Measurements from ENCODE around the gene ZNF507.

ZNF507 gene

DNA sequence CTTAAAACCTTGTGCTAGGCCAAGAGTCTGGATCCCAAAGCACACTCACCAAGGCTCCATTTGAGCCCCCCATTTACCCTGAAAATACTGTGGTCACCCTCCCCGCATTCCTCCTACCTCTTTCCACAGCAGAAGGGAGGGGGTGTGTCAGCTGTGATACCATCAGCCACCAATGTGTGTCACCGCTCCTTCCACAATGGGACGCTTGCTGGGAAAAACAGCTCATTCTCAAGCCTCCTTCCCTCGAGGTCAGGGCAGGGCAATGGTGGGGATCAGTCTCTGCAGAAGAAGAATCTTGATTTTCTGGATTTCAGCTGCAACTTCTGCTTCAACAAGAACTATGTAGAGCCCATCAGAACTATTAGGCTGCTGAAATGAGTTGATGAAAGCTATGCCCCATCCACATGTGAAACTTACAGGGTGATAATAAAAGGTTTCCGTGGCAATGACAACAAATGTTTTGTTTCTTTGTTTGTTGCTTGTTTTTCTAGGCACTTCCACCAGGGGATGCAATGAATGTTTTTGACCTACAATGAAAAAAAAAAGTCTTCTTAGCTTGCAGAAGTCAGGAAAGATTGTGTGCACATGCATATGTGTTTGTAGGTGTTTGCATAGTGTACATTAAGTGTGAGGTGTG lies 26.4 kb upstream of the ZNF507 start:
- H3K36me3 ChIP-seq (ENCODE audit: insufficient read depth, low read depth, low read length) = no peaks in the 10 kb centered on the region
- no peaks in the 10 kb centered on the region for H3K9me3 ChIP-seq (ENCODE audit: insufficient read depth, low read depth, low read length)
- H3K27me3 ChIP-seq (ENCODE audit: insufficient read depth, low read length) = no peaks in the 10 kb centered on the region
- H3K4me3 ChIP-seq (ENCODE audit: low read length) = no peak overlapping the region
- no peak overlapping the region; the same call in 1 of the 2 replicates for H3K9ac ChIP-seq (ENCODE audit: low read depth, low read length)
- no peak overlapping the region for H3K27ac ChIP-seq (ENCODE audit: low read length)
- peaks cover 6% of the 10 kb centered on the region; the same call in 1 of the 2 replicates for H3K4me1 ChIP-seq (ENCODE audit: insufficient read depth, low read length)

DNA sequence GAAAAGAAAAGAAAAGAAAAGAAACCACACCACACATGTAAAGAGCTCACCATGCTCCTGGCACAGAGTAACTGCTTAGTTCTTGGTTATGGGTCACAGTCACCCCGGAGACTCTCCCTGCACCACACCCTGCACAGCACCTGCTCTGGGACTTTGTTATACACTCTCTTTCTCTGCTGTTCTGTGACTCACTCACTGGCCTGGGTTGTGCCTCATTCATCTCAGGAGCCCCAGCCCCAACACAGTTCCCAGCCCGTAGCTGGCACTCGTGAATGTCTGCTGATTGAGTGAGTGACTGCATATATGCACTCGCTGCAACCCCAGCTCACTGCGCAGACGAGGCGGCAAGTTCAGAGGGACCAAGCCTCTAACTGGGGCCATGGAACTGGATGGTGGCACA lies 22.9 kb upstream of the ZNF507 start:
- Histone ChIP-seq H3K27ac (ENCODE audit: low read length) (no peak overlapping the region), H3K4me3 (ENCODE audit: low read length) (no peak overlapping the region), H3K4me1 (ENCODE audit: insufficient read depth, low read length) (no peaks in the 10 kb centered on the region), H3K27me3 (ENCODE audit: insufficient read depth, low read length) (no peaks in the 10 kb centered on the region), H3K36me3 (ENCODE audit: insufficient read depth, low read depth, low read length) (no peaks in the 10 kb centered on the region), H3K9me3 (ENCODE audit: insufficient read depth, low read depth, low read length) (no peaks in the 10 kb centered on the region), H3K9ac (ENCODE audit: low read depth, low read length) (no peak overlapping the region)

DNA sequence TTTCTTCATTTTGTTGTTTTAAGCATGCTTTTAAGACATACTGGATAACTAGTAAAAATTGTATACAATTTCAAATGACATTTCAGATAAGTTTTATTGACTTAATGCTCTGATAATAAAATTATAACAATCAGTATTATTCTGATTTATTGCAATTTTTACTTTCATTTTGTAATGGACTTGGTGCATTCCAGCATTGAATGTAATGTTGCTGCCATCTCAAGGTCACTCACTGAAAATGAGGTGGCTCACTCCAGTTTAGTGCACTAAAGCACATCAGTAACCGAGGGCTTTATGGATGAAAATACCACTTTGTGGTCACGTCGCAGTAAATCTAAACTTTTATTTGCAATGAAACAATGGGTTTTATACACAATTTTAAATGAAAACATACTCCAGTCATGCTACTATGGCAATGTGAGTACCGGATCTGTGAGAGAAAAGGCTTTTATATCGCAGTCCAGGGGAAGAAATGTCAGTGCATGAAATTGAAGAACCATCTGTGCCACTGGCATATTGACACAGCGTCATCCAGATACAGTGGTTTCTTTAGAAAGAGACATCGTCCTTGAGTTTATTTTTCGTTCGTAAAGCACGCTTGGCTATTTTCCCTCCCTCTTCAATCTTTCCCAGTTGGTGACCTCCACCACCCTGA lies 20.7 kb upstream of the ZNF507 start:
- H3K4me3 ChIP-seq (ENCODE audit: low read length) = no peak overlapping the region
- H3K4me1 ChIP-seq (ENCODE audit: insufficient read depth, low read length) = no peaks in the 10 kb centered on the region
- H3K9me3 ChIP-seq (ENCODE audit: insufficient read depth, low read depth, low read length) = no peaks in the 10 kb centered on the region
- no peak overlapping the region for H3K9ac ChIP-seq (ENCODE audit: low read depth, low read length)
- H3K36me3 ChIP-seq (ENCODE audit: insufficient read depth, low read depth, low read length) = no peaks in the 10 kb centered on the region
- H3K27ac ChIP-seq (ENCODE audit: low read length) = no peak overlapping the region
- no peaks in the 10 kb centered on the region for H3K27me3 ChIP-seq (ENCODE audit: insufficient read depth, low read length)

DNA sequence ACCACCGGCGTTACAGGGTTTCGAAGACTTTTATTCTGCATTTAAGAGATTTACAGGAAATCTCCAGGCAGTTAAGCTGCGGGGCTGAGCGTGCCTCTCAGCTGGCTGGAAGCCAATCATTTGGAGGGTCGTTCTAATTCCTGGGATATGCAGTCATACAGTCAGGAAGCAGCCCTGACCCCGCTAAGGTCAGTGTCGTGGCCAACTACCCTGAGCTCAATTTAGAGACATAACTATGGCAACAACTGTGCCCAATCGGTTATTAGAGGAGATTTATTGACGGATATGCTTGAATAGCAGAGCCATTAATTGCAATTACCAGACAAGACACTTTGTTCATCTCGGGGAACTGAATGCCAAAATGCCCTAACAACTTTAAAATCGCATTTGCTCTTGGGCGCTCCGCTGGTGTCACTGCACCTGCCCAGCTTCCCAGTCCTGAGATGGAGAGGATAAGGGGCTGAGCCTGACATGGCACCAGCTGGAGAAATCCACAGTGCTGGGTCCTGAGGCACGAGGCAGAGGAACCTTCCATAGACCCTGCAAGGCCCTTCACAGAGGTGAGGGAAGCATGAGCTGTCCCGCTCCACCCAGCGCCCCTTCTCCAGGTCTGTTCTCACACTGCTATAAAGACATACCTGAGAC lies 15.1 kb upstream of the ZNF507 start:
- Histone ChIP-seq H3K9ac (ENCODE audit: low read depth, low read length) (no peak overlapping the region), H3K4me3 (ENCODE audit: low read length) (no peak overlapping the region), H3K27me3 (ENCODE audit: insufficient read depth, low read length) (no peaks in the 10 kb centered on the region), H3K4me1 (ENCODE audit: insufficient read depth, low read length) (no peaks in the 10 kb centered on the region), H3K9me3 (ENCODE audit: insufficient read depth, low read depth, low read length) (no peaks in the 10 kb centered on the region), H3K36me3 (ENCODE audit: insufficient read depth, low read depth, low read length) (no peaks in the 10 kb centered on the region), H3K27ac (ENCODE audit: low read length) (no peak overlapping the region)

DNA sequence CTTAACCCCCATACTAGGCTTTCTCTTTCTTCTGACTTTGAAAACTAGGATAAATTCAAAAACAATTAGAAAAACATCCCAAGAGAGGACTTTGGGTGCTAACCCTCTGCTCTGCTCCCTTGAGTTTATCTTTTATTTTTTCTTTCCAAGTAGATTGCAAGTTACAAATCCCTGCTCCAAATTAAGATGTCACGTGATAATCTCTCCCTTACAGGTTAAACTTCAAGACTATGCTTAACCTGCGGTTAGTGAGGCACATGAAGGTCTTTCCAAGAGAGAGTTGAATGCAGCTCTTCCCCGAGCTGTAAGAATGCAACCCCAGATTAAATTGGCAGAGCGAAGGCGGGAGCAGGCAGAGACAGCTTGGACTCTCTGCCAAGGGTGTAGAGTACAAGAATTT lies 12.2 kb upstream of the ZNF507 start:
- Histone ChIP-seq H3K9me3 (ENCODE audit: insufficient read depth, low read depth, low read length) (no peaks in the 10 kb centered on the region), H3K9ac (ENCODE audit: low read depth, low read length) (no peak overlapping the region), H3K27me3 (ENCODE audit: insufficient read depth, low read length) (no peaks in the 10 kb centered on the region), H3K36me3 (ENCODE audit: insufficient read depth, low read depth, low read length) (no peaks in the 10 kb centered on the region), H3K4me1 (ENCODE audit: insufficient read depth, low read length) (0 out of 2 replicates have a peak, but pooled peaks cover 4% of the 10 kb centered on the region), H3K4me3 (ENCODE audit: low read length) (no peak overlapping the region), H3K27ac (ENCODE audit: low read length) (no peak overlapping the region)

DNA sequence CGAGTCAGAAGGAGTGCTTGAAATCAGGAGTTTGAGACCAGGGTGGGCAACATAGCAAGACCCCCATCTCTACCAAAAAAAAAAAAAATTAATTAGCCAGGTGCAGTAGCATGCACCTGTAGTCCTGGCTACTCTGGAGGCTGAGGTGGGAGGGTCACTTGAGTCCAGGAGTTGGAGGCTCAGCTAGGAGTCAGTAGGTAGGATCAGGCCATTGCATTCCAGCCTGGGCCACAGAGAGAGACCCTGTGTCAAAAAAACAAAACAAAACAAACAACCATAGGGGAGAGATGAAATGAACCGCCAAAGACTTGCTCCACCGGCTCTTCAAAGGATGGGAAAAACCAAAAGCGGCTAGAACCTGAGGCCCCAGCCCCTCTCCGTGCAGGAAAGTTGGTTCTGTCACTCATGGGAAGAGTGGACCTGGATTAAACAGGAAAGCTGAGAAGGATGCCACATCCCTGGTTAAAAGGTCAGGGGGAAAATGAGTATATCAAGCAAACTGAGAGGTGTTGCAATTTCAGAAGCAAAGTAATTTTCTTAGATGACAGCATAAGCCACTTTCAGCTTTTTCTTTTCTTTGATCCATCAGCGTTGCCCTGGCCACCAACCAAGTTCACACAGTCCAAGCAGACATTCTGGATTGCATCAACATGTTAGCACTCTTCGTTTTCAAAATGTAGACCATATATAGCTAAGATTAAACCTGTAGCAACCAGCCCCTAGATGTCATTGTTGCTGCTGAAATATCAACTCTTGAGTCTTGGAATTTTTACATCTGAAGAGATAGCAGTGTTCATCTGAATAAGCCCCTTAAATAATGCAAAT lies 8.9 kb upstream of the ZNF507 start:
- Histone ChIP-seq H3K9me3 (ENCODE audit: insufficient read depth, low read depth, low read length) (no peaks in the 10 kb centered on the region), H3K27ac (ENCODE audit: low read length) (no peak overlapping the region), H3K4me3 (ENCODE audit: low read length) (no peak overlapping the region), H3K4me1 (ENCODE audit: insufficient read depth, low read length) (0 out of 2 replicates have a peak, but pooled peaks cover 4% of the 10 kb centered on the region), H3K9ac (ENCODE audit: low read depth, low read length) (no peak overlapping the region; the same call in 1 of the 2 replicates), H3K27me3 (ENCODE audit: insufficient read depth, low read length) (no peaks in the 10 kb centered on the region), H3K36me3 (ENCODE audit: insufficient read depth, low read depth, low read length) (no peaks in the 10 kb centered on the region)

DNA sequence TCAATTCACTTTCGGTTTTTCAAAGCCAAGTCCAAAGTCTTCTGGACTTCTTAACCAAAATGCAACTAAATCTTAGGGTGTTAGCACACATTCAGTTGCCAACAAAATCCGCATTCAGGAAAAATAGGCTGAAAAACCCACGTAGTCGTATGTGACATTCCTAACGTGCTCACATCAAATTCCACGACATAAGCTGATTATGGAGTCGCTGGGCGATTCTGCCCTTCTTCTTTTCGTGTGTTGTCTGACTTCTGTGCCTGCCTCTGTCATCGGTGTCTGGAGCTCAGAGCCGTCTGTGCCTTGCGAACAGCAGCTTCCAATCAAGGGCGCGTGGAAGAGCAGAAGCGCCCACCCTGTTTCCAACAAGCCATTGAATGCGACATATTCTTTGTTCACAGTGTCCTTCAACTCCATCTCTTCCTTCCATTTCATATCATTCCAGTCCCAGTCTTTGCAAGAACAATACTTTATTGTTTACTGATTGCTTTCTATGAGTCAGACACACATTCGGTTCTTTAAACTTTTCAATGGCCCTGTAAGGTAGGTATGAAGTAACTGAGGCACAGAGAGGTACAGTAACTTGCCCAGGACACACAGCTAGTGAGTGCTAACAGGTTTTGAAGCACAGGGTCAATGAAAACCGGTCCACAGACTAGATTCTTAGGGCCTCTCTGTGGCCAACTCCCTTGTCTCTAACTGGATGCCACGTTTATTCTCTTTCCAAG lies 8.2 kb upstream of the ZNF507 start:
- Histone ChIP-seq H3K36me3 (ENCODE audit: insufficient read depth, low read depth, low read length) (no peaks in the 10 kb centered on the region), H3K27me3 (ENCODE audit: insufficient read depth, low read length) (no peaks in the 10 kb centered on the region), H3K9me3 (ENCODE audit: insufficient read depth, low read depth, low read length) (no peaks in the 10 kb centered on the region), H3K4me1 (ENCODE audit: insufficient read depth, low read length) (0 out of 2 replicates have a peak, but pooled peaks cover 4% of the 10 kb centered on the region), H3K9ac (ENCODE audit: low read depth, low read length) (no peak overlapping the region; the same call in 1 of the 2 replicates), H3K4me3 (ENCODE audit: low read length) (no peak overlapping the region), H3K27ac (ENCODE audit: low read length) (no peak overlapping the region)

DNA sequence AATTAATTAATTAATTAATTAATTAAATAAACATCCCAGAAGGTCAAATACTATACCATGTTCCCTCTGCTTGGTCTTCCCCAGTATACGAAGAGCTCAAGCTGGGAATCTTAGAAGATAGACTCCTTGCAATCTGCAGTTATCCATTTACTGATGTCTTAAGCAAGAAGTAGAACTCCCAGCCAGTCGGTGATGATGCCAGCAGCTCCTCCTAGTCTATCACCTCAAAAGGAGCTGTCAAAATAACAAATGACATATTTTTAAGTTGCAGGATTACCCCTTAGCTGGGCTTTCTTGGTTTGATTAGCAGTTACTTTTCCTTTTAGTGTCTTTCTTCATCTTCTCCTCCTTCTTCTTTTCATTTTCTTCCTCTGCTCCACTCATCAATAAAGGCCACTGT lies 6.0 kb upstream of the ZNF507 start:
- Histone ChIP-seq H3K27ac (ENCODE audit: low read length) (no peak overlapping the region), H3K9ac (ENCODE audit: low read depth, low read length) (no peak overlapping the region), H3K4me3 (ENCODE audit: low read length) (no peak overlapping the region), H3K27me3 (ENCODE audit: insufficient read depth, low read length) (no peaks in the 10 kb centered on the region), H3K36me3 (ENCODE audit: insufficient read depth, low read depth, low read length) (no peaks in the 10 kb centered on the region), H3K4me1 (ENCODE audit: insufficient read depth, low read length) (0 out of 2 replicates have a peak, but pooled peaks cover 4% of the 10 kb centered on the region), H3K9me3 (ENCODE audit: insufficient read depth, low read depth, low read length) (no peaks in the 10 kb centered on the region)

DNA sequence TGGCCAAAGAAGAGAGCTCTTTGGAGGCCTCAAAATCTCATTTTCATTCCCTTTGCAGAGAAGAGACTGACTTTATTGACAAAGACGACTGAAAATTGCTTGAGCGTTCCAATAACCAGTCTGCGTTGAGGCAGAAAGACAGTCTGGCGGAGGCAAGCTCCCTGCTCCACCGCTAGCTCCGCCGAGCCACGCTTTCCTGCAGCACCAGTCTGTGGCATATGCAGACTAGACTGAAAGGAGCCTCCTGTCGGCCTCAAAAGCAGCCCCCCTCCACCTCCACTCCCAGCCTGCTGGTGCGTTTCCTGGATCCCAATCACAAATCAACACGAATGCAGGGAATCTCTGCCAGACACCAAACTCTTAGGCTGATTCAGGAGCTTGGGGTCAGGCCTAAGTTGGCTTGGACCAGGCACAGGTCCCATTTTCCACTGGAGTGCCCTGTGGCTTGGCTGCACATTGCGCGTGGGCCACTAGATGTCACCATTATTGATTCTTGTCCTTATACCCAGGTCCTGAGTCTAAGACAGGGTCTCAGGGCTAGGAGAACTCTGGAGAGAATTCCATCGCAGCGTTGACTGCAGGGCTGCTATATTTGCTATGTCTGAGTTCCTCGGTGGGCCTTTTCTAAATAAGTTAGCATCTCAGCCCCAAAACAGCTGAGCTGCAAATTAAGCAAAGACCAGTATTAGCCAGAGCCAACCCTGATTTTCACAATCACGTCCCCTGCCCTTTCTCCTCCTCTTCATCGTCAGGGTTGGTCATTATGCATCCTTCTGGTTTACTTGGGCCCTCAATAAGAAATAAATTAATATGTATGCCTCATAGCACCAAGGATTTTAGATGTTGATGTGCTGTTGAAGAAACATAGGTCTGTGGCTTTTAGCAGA lies 5.2 kb upstream of the ZNF507 start:
- no peaks in the 10 kb centered on the region for H3K27me3 ChIP-seq (ENCODE audit: insufficient read depth, low read length)
- H3K36me3 ChIP-seq (ENCODE audit: insufficient read depth, low read depth, low read length) = no peaks in the 10 kb centered on the region
- H3K27ac ChIP-seq (ENCODE audit: low read length) = no peak overlapping the region
- H3K9ac ChIP-seq (ENCODE audit: low read depth, low read length) = no peak overlapping the region
- no peak overlapping the region for H3K4me3 ChIP-seq (ENCODE audit: low read length)
- H3K9me3 ChIP-seq (ENCODE audit: insufficient read depth, low read depth, low read length) = no peaks in the 10 kb centered on the region
- H3K4me1 ChIP-seq (ENCODE audit: insufficient read depth, low read length) = 0 out of 2 replicates have a peak, but pooled peaks cover 4% of the 10 kb centered on the region

DNA sequence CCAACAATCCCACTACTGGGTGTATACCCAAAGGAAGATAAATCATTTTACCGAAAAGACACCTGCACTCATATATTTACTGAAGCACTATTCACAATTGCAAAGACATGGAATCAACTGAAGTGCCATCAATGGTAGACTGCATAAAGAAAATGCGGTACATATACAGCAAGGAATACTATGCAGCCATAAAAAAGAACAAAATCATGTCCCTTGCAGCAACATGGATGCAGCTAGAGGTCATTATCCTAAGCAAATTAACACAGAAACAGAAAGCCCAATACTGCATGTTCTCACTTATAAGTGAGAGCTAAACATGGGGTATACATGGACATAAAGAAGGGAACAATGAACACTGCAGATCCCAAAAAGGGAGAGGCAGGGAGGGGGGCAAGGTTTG lies 2.7 kb upstream of the ZNF507 start:
- H3K4me3 ChIP-seq (ENCODE audit: low read length) = no peak overlapping the region
- 0 out of 2 replicates have a peak, but pooled peaks cover 3% of the 10 kb centered on the region for H3K4me1 ChIP-seq (ENCODE audit: insufficient read depth, low read length)
- H3K9me3 ChIP-seq (ENCODE audit: insufficient read depth, low read depth, low read length) = no peaks in the 10 kb centered on the region
- no peak overlapping the region for H3K27ac ChIP-seq (ENCODE audit: low read length)
- H3K27me3 ChIP-seq (ENCODE audit: insufficient read depth, low read length) = no peaks in the 10 kb centered on the region
- peaks cover 7% of the 10 kb centered on the region for H3K36me3 ChIP-seq (ENCODE audit: insufficient read depth, low read depth, low read length)
- no peak overlapping the region for H3K9ac ChIP-seq (ENCODE audit: low read depth, low read length)
